Measurements from ENCODE around the gene LENEP.

- no peak for TF ChIP-seq SPI1 (IDR thresholded peaks at IDR 0.05; ENCODE audit: low read depth, low read length)
- TF ChIP-seq POLR2A (IDR thresholded peaks at IDR 0.05; ENCODE audit: low read depth, low read length): no peak
- TF ChIP-seq POLR2AphosphoS5 (IDR thresholded peaks at IDR 0.05; ENCODE audit: low read depth, low read length): no peak
- TF ChIP-seq TAF1 (IDR thresholded peaks at IDR 0.05; ENCODE audit: low read depth, low read length): no peak
These were observed 30.5 kb upstream of the LENEP start for GRCh38 chr1:154962795-154963330.

Data from GM12891 (cell line).